Amniotic stem cell (primary cell): ENCODE results near the gene PAK4.

Experiments
- DNase-seq: peaks from one replicate; lab custom pipeline; 2025; lab: John Stamatoyannopoulos, UW

The PAK4 gene

GRCh38 chr19:39165857-39166256, 40.3 kb downstream of the PAK4 start:
- no peak for DNase-seq

GRCh38 chr19:39166571-39167391, 41.2 kb downstream of the PAK4 start:
- no peak for DNase-seq

- no peak for DNase-seq
Observed at GRCh38 chr19:39167461-39168257, 42.1 kb downstream of the PAK4 start.

- no peak for DNase-seq
Observed at GRCh38 chr19:39168258-39169142, 42.9 kb downstream of the PAK4 start.

- DNase-seq = no peak
Observed at GRCh38 chr19:39169143-39169810, 43.7 kb downstream of the PAK4 start.

- DNase-seq = no peak
Observed at GRCh38 chr19:39170386-39171231, 45.0 kb downstream of the PAK4 start.

- no peak for DNase-seq
Observed at GRCh38 chr19:39171479-39172465, 46.2 kb downstream of the PAK4 start.

- no peak for DNase-seq
Observed at GRCh38 chr19:39172700-39173501, 47.3 kb downstream of the PAK4 start.

- no peak for DNase-seq
Observed at GRCh38 chr19:39173502-39173991, 48.0 kb downstream of the PAK4 start.

- no peak for DNase-seq
Observed at GRCh38 chr19:39174142-39174541, 48.6 kb downstream of the PAK4 start.

- DNase-seq = no peak
Observed at GRCh38 chr19:39174558-39175544, 49.3 kb downstream of the PAK4 start.

- DNase-seq = no peak
Observed at GRCh38 chr19:39175564-39175963, 50.0 kb downstream of the PAK4 start.

- no peak for DNase-seq
Observed at GRCh38 chr19:39177110-39177699, 51.6 kb downstream of the PAK4 start.

- no peak for DNase-seq
Observed at GRCh38 chr19:39177736-39178135, 52.1 kb downstream of the PAK4 start.

GRCh38 chr19:39178296-39179006, 52.9 kb downstream of the PAK4 start:
- no peak for DNase-seq

- DNase-seq = no peak
Observed at GRCh38 chr19:39179754-39180153, 54.2 kb downstream of the PAK4 start.
